Activated T-cell treated with anti-CD3 and anti-CD28 coated beads, Interleukin-2, amount 50 U/mL, for 1 hour (primary cell): ENCODE results near the gene CFD.
"Not testable (repeated sequence)": the region's sequence is repeated elsewhere in the genome, so short reads cannot be mapped to it uniquely, and the experiment has no call there.

Experiments
- DNase-seq: peaks from one replicate; pipeline ENCODE4 v3.0.0-alpha.2; 2020

CFD gene

GRCh38 chr19:872266-872951 lies 12.9 kb downstream of the CFD start:
- DNase-seq = peak; percentile 81

DNA sequence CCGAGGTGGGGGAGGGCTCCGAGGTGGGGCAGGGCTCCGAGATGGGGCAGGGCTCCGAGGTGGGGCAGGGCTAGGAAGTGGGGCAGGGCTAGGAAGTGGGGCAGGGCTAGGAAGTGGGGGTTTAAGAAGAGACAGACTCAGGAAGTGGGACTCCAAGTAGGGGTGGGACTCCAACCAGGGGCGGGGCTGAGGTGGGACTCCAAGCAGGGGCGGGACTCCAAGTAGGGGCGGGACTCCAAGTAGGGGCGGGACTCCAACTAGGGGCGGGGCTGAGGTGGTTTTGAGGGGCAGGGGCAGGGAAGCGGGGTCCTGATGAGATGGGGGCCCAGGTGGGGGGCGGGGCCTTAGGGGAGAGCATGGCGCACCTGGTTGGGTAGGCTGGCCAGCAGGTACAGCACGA lies 13.6 kb downstream of the CFD start:
- peak; percentile 74 for DNase-seq

DNA sequence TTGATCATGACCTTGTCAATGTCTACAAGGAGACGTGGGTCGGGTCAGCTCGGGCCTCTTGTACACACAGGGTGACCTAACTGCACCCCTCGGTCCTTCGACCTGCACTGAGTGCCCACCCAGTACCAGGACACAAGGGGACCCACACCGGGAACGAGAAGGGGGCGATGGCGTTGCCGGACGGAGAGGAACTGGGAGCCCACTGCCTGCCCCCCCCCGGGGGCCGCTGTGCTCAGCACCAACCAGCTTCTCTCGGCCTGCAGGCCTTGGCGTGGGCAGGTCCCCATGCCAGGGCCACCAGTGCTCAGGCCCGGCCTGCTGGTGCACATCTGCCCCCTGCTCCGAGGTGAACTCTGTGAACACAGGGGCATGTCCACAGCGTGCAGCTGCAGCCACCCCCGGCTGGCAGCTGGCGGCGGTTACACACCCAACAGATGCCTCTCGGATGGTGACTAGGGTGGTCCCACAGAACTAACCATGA lies 14.1 kb downstream of the CFD start:
- no peak for DNase-seq

DNA sequence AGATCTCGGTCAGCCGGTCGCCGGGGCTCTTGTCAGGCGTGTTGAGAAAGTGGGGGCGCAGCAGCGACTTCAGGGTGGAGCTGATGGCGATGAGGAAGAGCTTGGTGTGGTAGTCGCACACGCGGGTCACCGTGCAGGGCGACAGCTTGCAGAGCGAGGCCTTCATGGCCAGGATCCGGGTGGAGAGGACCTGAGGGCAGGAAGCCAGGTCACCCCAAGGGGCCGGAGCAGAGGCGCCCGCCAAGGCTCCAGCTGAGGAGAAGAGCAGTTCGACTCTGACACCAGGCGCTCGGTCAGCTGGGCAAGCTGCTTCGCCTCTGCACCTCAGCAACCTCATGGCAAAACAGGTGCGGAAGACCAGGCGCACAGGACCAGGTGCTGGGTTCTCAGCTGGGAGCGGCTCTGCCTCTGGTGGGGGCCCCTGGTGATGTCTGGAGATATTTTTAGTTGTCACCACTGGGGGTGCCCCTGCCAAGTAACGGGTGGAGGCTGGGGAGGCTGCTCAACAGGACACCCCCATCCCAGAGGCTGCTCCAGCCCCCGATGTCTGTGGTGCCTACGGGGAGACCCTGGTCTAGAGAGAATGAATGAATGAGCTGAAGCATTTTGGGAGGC lies 15.9 kb downstream of the CFD start:
- no peak for DNase-seq

DNA sequence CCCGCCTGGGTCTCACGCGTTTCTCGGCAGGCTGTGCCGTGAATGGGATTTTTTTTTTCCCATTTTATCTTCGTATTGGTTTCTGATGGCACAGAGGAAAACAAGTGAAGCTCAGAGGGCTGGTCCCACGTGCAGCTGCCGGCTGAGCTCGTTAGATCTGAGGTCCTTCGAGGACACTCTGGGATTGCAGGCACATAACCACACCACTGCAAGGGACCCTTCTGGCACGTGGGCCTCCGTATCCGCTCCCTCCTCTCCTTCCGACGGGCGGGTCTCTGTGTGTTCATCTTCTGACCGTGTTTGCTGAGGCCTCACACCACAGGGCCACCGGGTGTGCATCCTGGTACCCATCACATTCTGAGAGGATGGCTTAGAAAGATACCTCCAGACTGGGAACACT lies 16.6 kb downstream of the CFD start:
- no peak for DNase-seq

DNA sequence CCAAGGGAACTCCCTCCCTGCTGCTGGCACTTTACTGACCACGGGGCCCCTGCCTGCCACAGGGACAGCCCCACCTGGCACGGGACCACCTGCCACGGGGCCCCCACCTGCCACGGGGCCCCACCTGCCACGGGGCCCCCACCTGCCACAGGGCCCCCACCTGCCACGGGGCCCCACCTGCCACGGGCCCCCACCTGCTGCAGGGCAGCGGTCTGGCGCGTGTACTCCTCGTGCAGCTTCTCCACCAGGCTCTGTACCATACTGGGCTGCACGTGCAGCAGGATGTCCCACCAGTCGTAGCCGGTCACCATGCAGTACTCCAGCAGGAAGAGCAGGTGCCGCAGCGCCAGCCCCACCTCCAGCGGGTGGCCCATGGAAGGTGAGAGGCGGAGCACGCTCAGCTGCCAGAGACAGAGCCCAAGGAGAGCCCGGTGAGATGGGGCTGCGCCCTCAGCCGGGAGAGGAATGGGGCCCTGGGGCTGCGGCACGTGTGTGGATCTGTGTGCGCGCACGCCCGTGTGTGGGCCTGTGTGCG lies 17.4 kb downstream of the CFD start:
- DNase-seq = no peak

- not testable (repeated sequence) for DNase-seq
Observed at GRCh38 chr19:877992-878660, 18.7 kb downstream of the CFD start.

GRCh38 chr19:878751-879561 lies 19.5 kb downstream of the CFD start:
- DNase-seq = not testable (repeated sequence)

DNA sequence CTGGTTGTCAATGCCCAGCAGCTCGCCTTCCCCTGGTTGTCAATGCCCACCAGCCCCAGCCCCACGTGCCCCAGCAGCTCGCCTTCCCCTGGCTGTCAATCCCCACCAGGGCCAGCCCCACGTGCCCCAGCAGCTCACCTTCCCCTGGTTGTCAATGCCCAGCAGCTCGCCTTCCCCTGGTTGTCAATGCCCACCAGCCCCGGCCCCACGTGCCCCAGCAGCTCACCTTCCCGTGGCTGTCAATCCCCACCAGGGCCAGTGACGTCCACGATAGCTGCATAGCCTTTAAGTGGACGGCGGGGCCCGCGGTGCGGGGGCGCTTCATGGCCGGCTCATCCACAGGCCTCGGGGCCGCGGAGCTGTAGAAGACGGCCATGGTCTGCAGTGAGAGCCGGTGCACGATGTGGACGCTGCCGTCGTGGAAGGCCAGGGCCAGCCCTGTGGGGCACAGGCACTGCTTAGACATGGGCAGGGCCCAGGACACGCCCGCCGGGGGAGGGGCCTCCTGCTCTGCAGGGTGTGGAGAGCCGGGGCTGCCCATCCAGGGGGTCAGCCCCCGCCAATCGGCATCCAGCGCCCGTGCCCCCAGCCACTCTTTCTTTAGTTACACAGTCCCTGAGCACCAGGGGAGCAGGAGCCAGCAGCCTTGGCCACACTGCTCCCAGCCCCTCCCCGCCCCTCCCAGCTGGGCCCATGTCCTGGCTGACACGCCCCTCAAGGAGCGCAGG lies 20.4 kb downstream of the CFD start:
- DNase-seq = no peak

GRCh38 chr19:881385-882071 lies 22.1 kb downstream of the CFD start:
- DNase-seq = no peak

DNA sequence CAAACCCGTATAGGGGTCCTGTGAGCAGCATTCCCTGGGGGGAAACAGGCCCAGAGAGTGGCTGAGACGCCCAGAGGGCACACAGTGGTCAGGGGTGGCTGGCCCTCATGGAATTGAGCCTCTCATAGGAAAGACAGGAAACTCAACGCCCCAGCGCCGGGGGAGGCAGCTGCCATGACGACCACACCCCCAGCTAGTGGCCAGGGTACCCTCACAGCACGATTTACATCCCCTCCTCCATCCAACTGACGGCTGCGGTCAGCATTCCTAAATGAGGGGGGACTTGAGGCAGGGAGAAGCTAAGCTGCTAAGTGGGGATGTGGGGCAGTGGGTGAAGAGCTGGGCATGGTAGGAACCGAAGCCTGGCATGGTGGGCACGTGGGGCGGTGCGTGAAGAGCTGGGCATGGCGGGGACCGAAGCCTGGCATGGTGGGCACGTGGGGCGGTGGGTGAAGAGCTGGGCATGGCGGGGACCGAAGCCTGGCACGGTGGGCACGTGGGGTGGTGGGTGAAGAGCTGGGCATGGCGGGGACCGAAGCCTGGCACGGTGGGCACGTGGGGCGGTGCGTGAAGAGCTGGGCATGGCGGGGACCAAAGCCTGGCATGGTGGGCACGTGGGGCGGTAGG lies 23.5 kb downstream of the CFD start:
- DNase-seq = no peak

- DNase-seq = no peak
Observed at GRCh38 chr19:883661-884211, 24.3 kb downstream of the CFD start.

DNA sequence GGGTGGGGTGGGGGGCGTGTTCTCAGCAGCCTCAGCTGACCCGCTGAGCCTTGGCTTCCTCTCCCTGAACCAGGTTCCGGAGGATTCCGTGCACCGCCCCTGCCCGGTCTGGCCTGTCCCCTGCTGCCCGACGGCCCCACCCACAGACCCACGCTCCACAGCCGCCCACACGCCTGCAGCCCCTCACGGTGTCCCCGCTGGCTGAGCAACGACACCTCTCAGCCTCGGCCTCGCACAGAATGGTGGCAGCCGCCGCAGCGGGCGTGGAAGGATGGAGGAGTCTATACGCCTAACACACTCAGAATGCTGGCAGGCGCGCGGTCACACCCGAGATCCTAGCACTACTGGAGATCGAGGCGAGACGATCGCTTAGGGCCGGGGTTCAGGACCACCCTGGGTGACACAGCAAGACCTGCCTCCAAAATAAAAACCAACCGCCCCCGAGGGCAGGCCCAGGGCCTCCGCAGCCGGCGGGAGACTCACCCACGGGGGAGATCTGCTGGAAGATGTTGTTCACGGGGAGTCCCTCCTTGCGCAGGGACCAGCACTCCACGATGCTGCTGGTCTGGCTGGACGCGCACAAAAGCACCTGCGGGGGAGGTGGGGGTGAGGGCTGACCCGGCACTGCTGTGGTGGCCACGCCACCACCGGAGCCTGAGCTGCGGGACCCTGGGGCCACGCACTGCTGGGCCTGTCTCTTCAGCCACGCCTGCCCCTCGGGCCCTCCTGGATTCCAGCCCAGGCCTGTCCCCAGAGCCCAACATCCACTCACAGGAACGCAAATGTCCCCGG lies 25.2 kb downstream of the CFD start:
- no peak for DNase-seq

GRCh38 chr19:885536-886224 lies 26.2 kb downstream of the CFD start:
- DNase-seq = no peak

DNA sequence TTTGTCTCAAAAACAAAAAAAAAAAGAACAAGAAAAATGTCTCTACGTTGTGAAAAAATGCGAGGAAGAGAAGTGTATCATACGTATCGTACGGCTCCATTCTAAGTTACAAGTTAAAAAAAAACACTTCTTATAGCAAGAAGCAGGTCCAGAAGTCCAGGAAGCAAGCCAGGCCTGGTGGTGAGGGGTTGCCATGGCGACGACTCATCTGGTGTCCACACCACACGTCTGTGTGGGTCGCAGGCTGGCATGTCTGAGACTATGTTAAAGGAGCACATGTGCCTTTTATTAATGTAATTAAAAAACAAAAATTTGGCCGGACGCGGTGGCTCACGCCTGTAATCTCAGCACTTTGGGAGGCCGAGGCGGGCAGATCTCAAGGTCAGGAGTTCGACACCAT lies 27.6 kb downstream of the CFD start:
- no peak for DNase-seq

DNA sequence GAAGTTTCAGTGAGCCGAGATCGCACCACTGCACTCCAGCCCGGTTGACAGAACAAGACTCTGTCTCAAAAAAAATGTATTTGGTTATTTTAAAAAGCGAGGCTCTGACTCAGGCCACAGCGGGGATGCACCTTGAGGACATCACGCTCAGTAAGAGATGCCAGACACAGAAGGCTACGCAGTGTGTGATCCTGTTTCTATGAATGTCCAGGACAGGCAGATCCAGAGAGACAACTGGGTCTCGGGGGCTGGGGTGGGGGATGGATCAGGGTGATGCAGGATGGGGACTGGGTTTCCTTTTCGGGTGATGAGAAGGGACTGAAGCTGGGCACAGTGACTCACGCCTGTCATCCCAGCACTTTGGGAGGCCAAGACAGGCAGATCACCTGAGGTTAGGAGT lies 28.1 kb downstream of the CFD start:
- DNase-seq = no peak

DNA sequence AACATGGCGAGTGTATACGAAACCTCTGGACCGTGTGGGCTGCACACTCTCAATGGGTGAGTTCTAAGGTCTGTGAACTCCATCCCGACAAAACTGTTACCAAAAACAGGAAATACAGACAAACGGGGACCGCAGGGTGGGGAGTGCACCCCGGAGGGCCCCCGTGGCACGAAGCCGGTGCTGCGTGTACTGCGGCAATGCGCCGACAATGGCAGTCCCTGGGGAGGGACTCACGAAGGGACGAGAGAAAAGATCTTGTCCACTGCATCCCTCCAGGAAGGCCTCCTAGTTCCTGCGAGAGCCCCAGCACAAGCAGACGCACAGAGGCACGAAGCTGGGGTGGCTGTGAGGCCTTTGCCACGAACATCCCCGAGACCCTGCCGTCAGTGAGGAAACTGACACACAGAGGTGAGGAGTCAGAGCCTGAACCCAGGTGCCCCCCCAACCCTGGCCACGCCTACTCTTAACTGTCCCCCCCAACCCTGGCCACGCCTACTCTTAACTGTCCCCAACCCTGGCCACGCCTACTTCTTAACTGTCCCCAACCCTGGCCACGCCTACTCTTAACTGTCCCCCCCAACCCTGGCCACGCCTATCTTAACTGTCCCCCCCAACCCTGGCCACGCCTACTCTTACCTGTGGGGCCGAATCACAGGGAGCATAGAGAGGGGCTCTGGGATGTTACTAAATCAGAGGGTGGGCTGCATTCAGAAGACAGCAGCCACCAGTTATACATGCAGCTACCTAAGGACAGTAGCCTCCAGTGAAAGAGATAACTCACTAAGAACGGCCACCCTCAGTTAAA lies 29.3 kb downstream of the CFD start:
- DNase-seq = peak; percentile 61

DNA sequence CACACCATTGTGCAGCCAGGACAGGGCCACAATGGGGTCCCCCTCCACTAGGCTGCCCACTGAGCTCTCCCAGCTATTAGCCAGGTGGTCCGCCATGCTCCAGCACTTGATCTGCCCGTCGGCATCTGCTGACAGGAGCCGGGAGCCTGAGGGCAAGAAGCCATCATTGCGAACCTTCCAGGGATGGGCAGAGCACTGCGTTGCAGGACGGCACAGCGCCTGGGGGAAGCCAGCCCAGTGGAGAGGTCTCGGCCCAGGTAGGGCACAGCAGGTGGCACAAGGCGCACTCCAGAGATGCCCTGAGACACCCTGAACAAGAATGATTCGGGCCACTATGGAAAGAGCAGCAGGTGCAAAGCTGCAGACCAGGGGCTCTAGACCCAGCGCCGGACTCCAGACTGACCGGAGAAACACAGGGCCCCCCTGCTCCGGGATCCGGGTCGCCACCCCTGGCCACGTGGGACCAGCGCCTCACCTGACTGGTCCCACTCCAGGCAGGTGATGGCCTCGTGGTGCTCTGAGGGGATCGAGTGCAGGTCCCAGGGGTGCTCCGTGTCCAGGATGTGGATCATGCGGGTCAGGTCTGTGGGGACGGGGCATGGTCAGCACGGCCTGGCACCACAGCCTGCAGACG lies 30.3 kb downstream of the CFD start:
- no peak for DNase-seq
